GM18951 (cell line): ENCODE results near the gene GRIA4.

Experiments
- POLR2A ChIP-seq: IDR thresholded peaks from 4 replicates; pipeline ENCODE4 v1.6.1; 2011; ENCODE audit warnings: mild to moderate bottlenecking; ENCODE audit not compliant: insufficient read length, insufficient read depth; ENCODE audit errors: extremely low read depth
- in situ Hi-C: fragments of 300-500 bp; cut with MboI; formaldehyde crosslinking; loops from one replicate; pipeline ENCODE4 v1.12.0; 2022; ENCODE audit warnings: low sequenced_read_pairs, mixed read lengths, inconsistent platforms; ENCODE audit not compliant: unreplicated experiment

GRIA4 gene

GRCh38 chr11:105789579-105790420 lies 179.9 kb downstream of the GRIA4 start:
- in situ Hi-C loops = no loop called here
- TF ChIP-seq POLR2A = no peak

GRCh38 chr11:105790840-105791239 lies 181.0 kb downstream of the GRIA4 start:
- in situ Hi-C loops = no loop called here

DNA sequence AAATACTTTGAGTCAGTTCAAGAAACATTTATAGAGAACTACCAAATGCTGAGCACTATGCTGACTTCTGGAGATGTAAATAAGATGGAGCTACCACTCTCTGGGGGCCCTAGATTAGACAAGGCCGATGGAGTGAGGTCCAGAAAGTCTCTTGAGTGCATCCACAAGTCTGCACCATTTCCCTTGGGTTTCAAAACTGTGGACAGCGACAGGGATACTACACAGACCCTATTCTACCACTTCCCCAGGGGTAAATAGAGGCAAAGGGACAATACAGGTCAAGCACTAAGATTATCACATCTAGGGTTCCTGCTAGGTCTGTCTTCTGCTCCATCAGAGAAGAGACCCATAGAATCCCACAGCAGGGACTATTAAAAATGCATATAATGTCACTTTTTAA lies 183.2 kb downstream of the GRIA4 start:
- no peak for TF ChIP-seq POLR2A

More at GRCh38 chr11:105790840-105791239, 181.0 kb downstream of the GRIA4 start:
- TF ChIP-seq POLR2A = no peak

GRCh38 chr11:105799263-105799662 lies 189.4 kb downstream of the GRIA4 start:
- TF ChIP-seq POLR2A = no peak
- in situ Hi-C loops = no loop called here

More for the DNA sequence above, 183.2 kb downstream of the GRIA4 start:
- in situ Hi-C loops = no loop called here

GRCh38 chr11:105799728-105800462 lies 190.0 kb downstream of the GRIA4 start:
- no peak for TF ChIP-seq POLR2A
- in situ Hi-C loops = no loop called here

GRCh38 chr11:105802390-105802789 lies 192.5 kb downstream of the GRIA4 start:
- in situ Hi-C loops = no loop called here
- TF ChIP-seq POLR2A = no peak

DNA sequence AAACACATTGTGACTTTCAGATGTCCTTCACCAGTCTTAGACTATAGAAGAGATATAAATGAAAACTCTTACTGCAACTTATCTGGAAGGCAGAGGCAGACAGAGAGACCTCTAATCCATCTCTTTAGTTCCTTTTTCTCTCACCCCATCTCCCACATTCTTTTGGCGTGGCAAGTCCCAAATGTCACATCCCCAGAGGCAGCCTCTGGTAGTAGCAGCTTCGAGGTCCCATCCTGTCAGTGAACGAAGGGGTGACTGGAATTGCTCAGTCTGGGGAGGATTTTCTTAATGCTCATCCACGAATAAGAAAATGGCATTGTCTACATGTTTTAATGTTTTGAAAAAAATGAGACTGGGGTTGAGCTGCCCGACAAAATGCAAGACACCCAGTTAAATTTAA lies 201.4 kb downstream of the GRIA4 start:
- in situ Hi-C loops = no loop called here
- TF ChIP-seq POLR2A = no peak

DNA sequence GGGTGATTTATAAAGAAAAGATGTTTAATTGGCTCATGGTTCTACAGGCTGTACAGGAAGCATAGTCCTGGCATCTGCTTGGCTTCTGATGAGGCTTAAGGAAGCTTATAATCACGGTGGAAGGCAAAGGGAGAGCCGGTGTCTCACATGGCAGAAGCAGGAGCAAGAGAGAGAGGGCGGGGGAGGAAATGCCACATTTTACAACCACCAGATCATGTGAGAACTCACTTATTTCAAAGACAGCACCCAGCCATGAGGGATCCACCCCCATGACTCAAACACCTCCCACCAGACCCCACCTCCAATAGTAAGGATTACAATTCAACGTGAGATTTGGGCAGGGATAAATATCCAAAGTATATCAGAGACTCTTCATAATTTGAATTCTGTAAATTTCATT lies 211.5 kb downstream of the GRIA4 start:
- no peak for TF ChIP-seq POLR2A
- in situ Hi-C loops = no loop called here

DNA sequence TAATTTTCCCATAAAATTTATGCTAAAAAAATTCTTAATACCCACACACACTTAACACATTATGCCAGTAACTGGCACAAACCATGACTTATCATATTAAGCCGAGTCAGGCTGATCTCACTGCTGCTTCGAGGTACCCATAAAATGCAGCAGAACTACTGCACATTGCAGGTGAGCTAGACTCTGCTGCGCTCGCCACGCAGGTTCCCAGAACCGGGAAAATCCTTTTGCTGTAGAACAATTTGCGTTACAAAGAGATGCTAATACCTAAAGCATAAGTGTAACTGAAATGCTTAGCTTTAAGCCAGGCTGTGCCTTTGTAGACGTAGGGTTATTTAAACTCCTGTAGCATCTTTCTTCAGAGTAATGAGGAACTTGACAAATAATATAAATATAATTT lies 211.9 kb downstream of the GRIA4 start:
- no peak for TF ChIP-seq POLR2A
- in situ Hi-C loops = no loop called here

GRCh38 chr11:105823495-105824033 lies 213.7 kb downstream of the GRIA4 start:
- no peak for TF ChIP-seq POLR2A
- in situ Hi-C loops = no loop called here

- no peak for TF ChIP-seq POLR2A
- in situ Hi-C loops = no loop called here
Measured at GRCh38 chr11:105824457-105825013, 214.7 kb downstream of the GRIA4 start.

GRCh38 chr11:105825141-105825540 lies 215.3 kb downstream of the GRIA4 start:
- in situ Hi-C loops = no loop called here
- no peak for TF ChIP-seq POLR2A

- in situ Hi-C loops = no loop called here
- TF ChIP-seq POLR2A = no peak
Measured at GRCh38 chr11:105827906-105828305, 218.0 kb downstream of the GRIA4 start.

- in situ Hi-C loops = no loop called here
- no peak for TF ChIP-seq POLR2A
Measured at GRCh38 chr11:105829084-105829483, 219.2 kb downstream of the GRIA4 start.

DNA sequence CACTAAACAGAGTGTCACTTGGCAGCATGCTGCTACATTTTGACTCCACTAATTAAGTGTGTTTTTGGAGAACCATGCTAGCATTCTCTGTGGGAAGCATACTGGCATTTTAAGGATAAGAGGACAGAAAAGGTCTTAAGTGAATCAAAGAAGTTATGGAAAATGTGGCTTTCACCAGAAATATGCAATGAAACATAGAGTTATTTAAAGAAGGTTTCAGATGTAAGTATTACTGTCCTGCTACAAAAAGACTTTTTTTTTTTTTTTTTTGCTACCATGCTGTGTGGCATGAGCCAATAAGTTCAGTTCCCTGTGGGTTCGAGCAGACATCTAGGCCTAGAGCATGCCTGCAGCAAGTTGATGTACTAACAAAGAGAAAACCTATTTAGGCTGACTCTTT lies 224.6 kb downstream of the GRIA4 start:
- no peak for TF ChIP-seq POLR2A
- in situ Hi-C loops = no loop called here
